ENCODE data around the gene DPF3.

DPF3 gene

GRCh38 chr14:72747652-72748051, 146.2 kb downstream of the DPF3 start:
- H3K4me3 ChIP-seq (ENCODE audit: low read depth, low read length) = no peak overlapping the region
- DNase-seq (ENCODE audit: low read depth) = no peak
- no peak for TF ChIP-seq CTCF (IDR thresholded peaks at IDR 0.05; ENCODE audit: low read depth, low read length, missing control alignments)

DNA sequence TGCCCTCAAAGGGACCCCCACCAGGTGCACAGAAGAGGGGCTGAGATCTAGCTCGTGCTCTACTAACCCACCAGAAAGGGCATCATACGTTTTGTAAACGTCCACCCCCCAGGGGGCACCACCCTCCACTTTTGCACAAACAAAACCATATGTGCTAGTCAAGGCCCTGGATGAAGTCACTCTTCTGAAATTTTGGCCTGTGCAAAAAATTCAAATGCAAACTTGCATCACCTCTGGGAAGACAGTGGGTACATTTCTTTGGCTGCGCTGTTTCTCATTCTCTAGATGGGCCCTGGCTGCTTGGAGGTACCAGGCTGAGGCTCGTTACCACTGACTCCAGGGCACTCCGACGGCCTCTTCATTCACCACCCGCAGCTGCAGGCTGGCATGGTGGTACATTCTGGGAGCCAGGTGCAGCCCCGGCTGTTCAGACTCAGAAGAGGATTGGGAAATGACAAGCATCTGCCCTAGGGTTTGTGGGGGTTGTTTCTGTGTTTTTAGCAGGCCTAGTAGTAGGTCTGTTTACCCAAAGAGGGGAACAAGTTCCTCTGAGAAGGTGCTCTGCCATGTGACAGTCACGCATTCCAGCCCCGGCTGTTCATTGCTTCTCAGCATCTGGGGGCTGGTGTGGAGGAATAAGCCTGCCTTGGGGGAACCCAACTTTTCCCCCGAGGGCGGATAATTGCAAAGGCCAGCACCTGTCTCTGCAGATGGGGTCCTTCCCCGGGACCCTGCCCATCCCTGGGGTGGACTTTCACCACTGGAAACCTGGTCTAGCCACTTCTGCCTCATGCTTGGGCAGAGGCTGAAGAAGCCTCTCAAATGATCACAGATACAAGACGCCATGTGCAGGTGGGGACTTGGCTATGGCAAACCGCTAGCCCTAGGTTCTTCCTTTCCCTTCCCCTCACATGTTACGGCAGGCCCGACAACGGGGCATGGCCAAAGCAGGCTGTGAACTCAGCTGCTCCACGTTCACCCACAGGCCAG, 147.6 kb downstream of the DPF3 start:
- no peak for TF ChIP-seq CTCF (IDR thresholded peaks at IDR 0.05; ENCODE audit: low read depth, low read length, missing control alignments)
- DNase-seq (ENCODE audit: low read depth) = no peak
- H3K4me3 ChIP-seq (ENCODE audit: low read depth, low read length) = no peak overlapping the region

DNA sequence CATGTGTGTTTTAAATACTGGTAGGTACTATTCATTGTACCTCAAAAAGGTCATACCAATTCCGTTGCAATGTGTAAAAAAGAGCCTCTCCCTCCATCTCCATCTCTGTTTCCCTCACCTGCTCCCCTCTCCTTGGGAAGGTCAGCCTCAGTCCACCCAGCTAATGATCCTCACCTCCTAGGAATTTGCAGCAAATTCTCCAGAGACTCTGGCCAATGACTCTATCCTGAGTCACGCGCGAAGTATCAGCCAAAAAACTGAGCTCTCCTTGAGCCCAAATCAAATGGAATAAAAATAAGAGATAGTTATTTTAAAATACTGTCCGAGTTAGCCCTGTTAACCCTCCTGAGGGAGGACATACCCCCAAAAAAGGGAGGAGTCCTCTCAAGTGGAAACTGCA, 148.4 kb downstream of the DPF3 start:
- TF ChIP-seq CTCF (IDR thresholded peaks at IDR 0.05; ENCODE audit: low read depth, low read length, missing control alignments) = no peak
- H3K4me3 ChIP-seq (ENCODE audit: low read depth, low read length) = no peak overlapping the region
- DNase-seq (ENCODE audit: low read depth) = no peak

DNA sequence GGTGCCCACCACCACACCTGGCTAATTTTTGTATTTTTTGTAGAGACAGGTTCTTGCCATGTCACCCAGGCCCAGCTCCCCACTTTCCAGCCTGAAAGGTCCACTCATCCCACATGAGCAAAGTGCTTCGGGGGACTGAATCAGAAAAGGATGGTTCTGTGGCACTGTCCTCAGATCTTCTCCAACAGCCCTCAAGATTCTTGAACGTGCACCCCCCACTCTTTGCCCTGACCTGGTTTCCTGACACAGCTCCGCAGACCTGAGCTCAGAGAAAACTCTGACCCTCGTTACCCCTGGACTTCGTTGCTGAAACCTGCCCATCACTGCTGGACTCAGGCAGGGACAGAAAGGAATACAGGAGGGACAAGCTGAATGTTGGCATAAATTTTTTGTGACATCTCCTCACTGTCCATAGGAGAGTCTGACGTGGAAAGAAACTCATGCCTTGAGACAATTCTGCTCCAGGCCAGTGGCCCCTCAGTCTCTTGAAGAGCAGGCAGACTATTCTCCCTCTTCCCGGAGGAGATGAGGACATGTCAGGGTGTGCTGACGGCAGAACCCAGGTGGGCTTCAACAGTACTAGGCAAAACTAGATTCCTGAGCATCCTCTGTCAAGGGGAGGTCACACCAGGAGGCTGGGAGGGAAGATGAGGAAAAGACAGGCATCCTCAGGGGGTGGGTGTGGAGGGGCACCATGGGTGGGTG, 149.3 kb downstream of the DPF3 start:
- H3K4me3 ChIP-seq (ENCODE audit: low read depth, low read length) = no peak overlapping the region
- no peak for TF ChIP-seq CTCF (IDR thresholded peaks at IDR 0.05; ENCODE audit: low read depth, low read length, missing control alignments)
- DNase-seq (ENCODE audit: low read depth) = no peak

DNA sequence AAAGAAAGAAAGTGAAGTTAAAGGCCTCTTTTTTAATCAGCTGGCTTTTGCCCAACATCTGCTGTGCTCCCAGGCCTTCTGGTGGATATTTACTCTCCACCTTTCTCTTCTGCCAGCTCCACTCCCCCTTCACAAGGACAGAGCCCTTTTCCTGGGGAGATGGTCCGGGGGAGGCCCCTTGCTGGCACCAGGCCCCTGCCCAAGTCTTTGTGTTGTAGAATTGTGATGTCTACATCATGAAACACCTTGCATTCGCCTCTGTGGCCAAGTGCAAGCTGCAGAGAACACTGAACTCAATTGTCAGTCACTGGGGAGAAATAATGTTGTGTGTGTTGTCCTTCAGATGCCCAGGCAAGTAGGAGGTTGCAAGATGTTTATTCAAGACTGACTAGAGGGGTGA, 150.3 kb downstream of the DPF3 start:
- TF ChIP-seq CTCF (IDR thresholded peaks at IDR 0.05; ENCODE audit: low read depth, low read length, missing control alignments) = no peak
- no peak overlapping the region for H3K4me3 ChIP-seq (ENCODE audit: low read depth, low read length)
- no peak for DNase-seq (ENCODE audit: low read depth)

DNA sequence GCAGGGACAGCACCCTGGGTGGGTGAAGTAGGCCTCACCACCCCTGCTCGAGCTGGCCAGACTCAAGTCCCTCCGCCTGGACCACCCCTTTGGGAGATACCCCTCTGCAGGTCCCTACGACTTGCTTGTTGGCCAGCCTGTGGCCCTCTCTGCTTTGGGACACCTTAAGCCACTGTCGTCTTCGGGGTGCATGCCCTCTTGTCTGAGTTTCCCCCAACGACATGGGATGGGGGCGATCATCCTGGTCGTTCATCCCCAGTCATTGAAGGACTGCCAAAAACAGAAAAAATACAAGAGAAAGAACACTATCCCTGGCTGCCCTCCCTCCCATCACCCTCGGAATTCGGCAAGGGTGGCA, 151.1 kb downstream of the DPF3 start:
- no peak for DNase-seq (ENCODE audit: low read depth)
- no peak for TF ChIP-seq CTCF (IDR thresholded peaks at IDR 0.05; ENCODE audit: low read depth, low read length, missing control alignments)
- no peak overlapping the region for H3K4me3 ChIP-seq (ENCODE audit: low read depth, low read length)

Measured in GM12864 (cell line).